Measurements from ENCODE around the gene DLX3. TPM values are rescaled to one million over a fixed set of nuclear protein-coding genes. Genes with fewer than 3 reads are reported as not detected.
A peak's percentile ranks its signal among the peaks of the same experiment; 100 is the strongest.

DLX3 gene
- total RNA-seq, 1 donor from 2014 or later = not detected

DNA sequence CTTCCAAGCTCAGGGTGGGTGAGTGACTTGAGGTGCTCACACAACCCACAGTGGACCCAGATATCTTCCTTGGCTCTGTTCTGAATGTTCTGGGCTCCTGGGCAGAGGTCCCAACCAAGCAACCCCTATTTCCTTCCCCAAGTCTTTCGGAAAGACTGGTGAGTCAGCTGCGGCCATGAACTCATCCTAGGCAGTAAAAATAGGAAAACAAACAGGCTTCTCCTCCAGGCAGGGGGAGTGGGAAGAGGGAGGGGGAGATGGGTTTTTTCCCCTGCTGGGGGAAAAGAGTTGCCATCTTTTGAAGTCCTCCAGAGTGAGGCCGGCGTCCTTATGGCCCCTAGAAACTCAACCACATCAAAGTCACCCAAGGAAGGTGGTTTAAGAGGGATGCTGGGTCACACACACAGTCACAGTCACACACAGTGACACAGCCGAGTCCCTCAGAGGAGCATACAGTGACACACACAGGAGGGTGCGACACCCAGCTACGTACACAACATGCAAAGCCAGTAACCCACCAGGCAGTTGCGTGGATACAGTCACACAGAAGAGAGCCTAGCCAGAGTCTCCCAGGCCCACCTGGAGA lies 42.0 kb downstream of the DLX3 start:
- no peaks in the 10 kb centered on the region for H3K36me3 ChIP-seq (ENCODE audit: control insufficient read depth, insufficient read depth, low read length)
- DNase-seq (ENCODE audit: low read depth) = no peak
- TF ChIP-seq, protein P1, sequence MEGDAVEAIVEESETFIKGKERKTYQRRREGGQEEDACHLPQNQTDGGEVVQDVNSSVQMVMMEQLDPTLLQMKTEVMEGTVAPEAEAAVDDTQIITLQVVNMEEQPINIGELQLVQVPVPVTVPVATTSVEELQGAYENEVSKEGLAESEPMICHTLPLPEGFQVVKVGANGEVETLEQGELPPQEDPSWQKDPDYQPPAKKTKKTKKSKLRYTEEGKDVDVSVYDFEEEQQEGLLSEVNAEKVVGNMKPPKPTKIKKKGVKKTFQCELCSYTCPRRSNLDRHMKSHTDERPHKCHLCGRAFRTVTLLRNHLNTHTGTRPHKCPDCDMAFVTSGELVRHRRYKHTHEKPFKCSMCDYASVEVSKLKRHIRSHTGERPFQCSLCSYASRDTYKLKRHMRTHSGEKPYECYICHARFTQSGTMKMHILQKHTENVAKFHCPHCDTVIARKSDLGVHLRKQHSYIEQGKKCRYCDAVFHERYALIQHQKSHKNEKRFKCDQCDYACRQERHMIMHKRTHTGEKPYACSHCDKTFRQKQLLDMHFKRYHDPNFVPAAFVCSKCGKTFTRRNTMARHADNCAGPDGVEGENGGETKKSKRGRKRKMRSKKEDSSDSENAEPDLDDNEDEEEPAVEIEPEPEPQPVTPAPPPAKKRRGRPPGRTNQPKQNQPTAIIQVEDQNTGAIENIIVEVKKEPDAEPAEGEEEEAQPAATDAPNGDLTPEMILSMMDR (IDR thresholded peaks at IDR 0.05; ENCODE audit: insufficient read depth, low read length, severe bottlenecking) = no peak
- peak; percentile 66 for FAIRE-seq
- no peak overlapping the region for H3K4me3 ChIP-seq (ENCODE audit: low read depth, low read length)
- H3K27me3 ChIP-seq (ENCODE audit: control insufficient read depth, insufficient read depth, low read length) = peaks cover 5% of the 10 kb centered on the region

GRCh38 chr17:49952209-49952911 lies 42.7 kb downstream of the DLX3 start:
- Histone ChIP-seq H3K36me3 (ENCODE audit: control insufficient read depth, insufficient read depth, low read length) (no peaks in the 10 kb centered on the region), H3K4me3 (ENCODE audit: low read depth, low read length) (no peak overlapping the region), H3K27me3 (ENCODE audit: control insufficient read depth, insufficient read depth, low read length) (peaks cover 5% of the 10 kb centered on the region)
- peak; percentile 62 for FAIRE-seq
- TF ChIP-seq, protein P1 (IDR thresholded peaks at IDR 0.05; ENCODE audit: insufficient read depth, low read length, severe bottlenecking) = peak; percentile 95
- DNase-seq (ENCODE audit: low read depth) = peak; percentile 66

- no peak for DNase-seq (ENCODE audit: low read depth)
- no peaks in the 10 kb centered on the region for H3K36me3 ChIP-seq (ENCODE audit: control insufficient read depth, insufficient read depth, low read length)
- no peak overlapping the region for H3K4me3 ChIP-seq (ENCODE audit: low read depth, low read length)
- FAIRE-seq = no peak
- TF ChIP-seq, protein P1 (IDR thresholded peaks at IDR 0.05; ENCODE audit: insufficient read depth, low read length, severe bottlenecking) = no peak
- H3K27me3 ChIP-seq (ENCODE audit: control insufficient read depth, insufficient read depth, low read length) = peaks cover 5% of the 10 kb centered on the region
Observed at GRCh38 chr17:49951362-49952082, 43.5 kb downstream of the DLX3 start.

GRCh38 chr17:49949634-49950033 lies 45.4 kb downstream of the DLX3 start:
- DNase-seq (ENCODE audit: low read depth) (no peak), FAIRE-seq (no peak)
- TF ChIP-seq, protein P1 (IDR thresholded peaks at IDR 0.05; ENCODE audit: insufficient read depth, low read length, severe bottlenecking) = no peak
- Histone ChIP-seq H3K4me3 (ENCODE audit: low read depth, low read length) (no peak overlapping the region), H3K27me3 (ENCODE audit: control insufficient read depth, insufficient read depth, low read length) (peaks cover 7% of the 10 kb centered on the region), H3K36me3 (ENCODE audit: control insufficient read depth, insufficient read depth, low read length) (no peaks in the 10 kb centered on the region)

GRCh38 chr17:49946964-49947584 lies 48.0 kb downstream of the DLX3 start:
- peaks cover 11% of the 10 kb centered on the region for H3K27me3 ChIP-seq (ENCODE audit: control insufficient read depth, insufficient read depth, low read length)
- FAIRE-seq (no peak), DNase-seq (ENCODE audit: low read depth) (no peak)
- no peaks in the 10 kb centered on the region for H3K36me3 ChIP-seq (ENCODE audit: control insufficient read depth, insufficient read depth, low read length)
- H3K4me3 ChIP-seq (ENCODE audit: low read depth, low read length) = no peak overlapping the region
- TF ChIP-seq, protein P1 (IDR thresholded peaks at IDR 0.05; ENCODE audit: insufficient read depth, low read length, severe bottlenecking) = no peak
